H1 (cell line): ENCODE measurements around the gene SERHL2. TPM values are rescaled to one million over a fixed set of nuclear protein-coding genes. Genes with fewer than 3 reads are reported as not detected.
"Not testable (repeated sequence)": the region's sequence is repeated elsewhere in the genome, so short reads cannot be mapped to it uniquely, and the experiment has no call there.

Source experiments
- CTCF ChIA-PET: fragments of 300-600 bp; sonication (Branson Sonifier 250); formaldehyde crosslinking; loops from one replicate; lab custom pipeline; 2021; ENCODE audit not compliant: partially characterized antibody; lab: Charles Lee
- POLR2A ChIA-PET: fragments of 300-600 bp; sonication (Branson Sonifier 250); formaldehyde crosslinking; loops from one replicate; lab custom pipeline; 2021; ENCODE audit warnings: inconsistent platforms; ENCODE audit not compliant: partially characterized antibody; lab: Charles Lee
- DNase-seq, 2 experiments: peaks; one replicate each; pipeline versions ENCODE4 v3.0.0 to v3.0.0-alpha.2; 2010 to 2022; ENCODE audit warnings: low spot score in 2 of 2, low read depth in 1 of 2, mixed read lengths in 1 of 2
- FAIRE-seq: peaks from 2 replicates; lab custom pipeline; 2011; peaks lifted over from hg19 to GRCh38; lab: Jason Lieb, UNC
- H2AFZ ChIP-seq: 2 replicates; pipeline ENCODE4 v1.8.1; 2012; ENCODE audit warnings: low read length, inconsistent platforms
- H2AK5ac ChIP-seq: 2 replicates; pipeline ENCODE4 v1.6.1; 2013; ENCODE audit warnings: low read depth, low read length
- H2BK120ac ChIP-seq: replicated peaks from 2 replicates; pipeline ENCODE3; 2013; ENCODE audit warnings: low read depth, low read length, inconsistent platforms
- H2BK12ac ChIP-seq: 2 replicates; pipeline ENCODE4 v1.6.1; 2013; ENCODE audit warnings: low read depth, low read length
- H2BK15ac ChIP-seq: 2 replicates; pipeline ENCODE4 v1.6.1; 2013; ENCODE audit warnings: low read length
- H2BK20ac ChIP-seq: 2 replicates; pipeline ENCODE4 v1.6.1; 2013; ENCODE audit warnings: low read length
- H2BK5ac ChIP-seq: 2 replicates; pipeline ENCODE4 v1.6.1; 2013; ENCODE audit warnings: low read depth, low read length
- H3K14ac ChIP-seq: 2 replicates; pipeline ENCODE4 v1.6.1; 2013; ENCODE audit warnings: inconsistent platforms; ENCODE audit not compliant: insufficient read length
- H3K18ac ChIP-seq: 2 replicates; pipeline ENCODE4 v1.6.1; 2013; ENCODE audit warnings: low read length; ENCODE audit errors: extremely low read depth
- H3K23ac ChIP-seq: 2 replicates; pipeline ENCODE4 v1.6.1; 2013; ENCODE audit warnings: inconsistent platforms; ENCODE audit not compliant: insufficient read length
- H3K23me2 ChIP-seq: 2 replicates; pipeline ENCODE4 v1.6.1; 2013; ENCODE audit warnings: low read depth, low read length
- H3K27ac ChIP-seq: 2 replicates; pipeline ENCODE4 v1.6.1; 2011; ENCODE audit warnings: low read depth, low read length, inconsistent platforms
- H3K27me3 ChIP-seq, 4 experiments: replicated peaks in 1 of 4; 1 replicate in 1 of 4; 2 replicates in 3 of 4; pipeline versions ENCODE4 v1.6.1 to v1.8.1; 2011 to 2013; ENCODE audit warnings: low read length in 3 of 4, mild to moderate bottlenecking in 3 of 4, inconsistent platforms in 2 of 4, mixed read lengths in 2 of 4, moderate library complexity in 1 of 4; ENCODE audit not compliant: control insufficient read depth in 3 of 4, insufficient read depth in 3 of 4; ENCODE audit errors: extremely low read depth in 1 of 4
- H3K36me3 ChIP-seq, 4 experiments: 2 replicates each; pipeline versions ENCODE4 v1.6.1 to v1.8.1; 2011 to 2013; ENCODE audit warnings: mild to moderate bottlenecking in 4 of 4, low read length in 3 of 4, moderate library complexity in 2 of 4, control low read depth in 1 of 4, inconsistent platforms in 1 of 4; ENCODE audit not compliant: insufficient read depth in 4 of 4, control insufficient read depth in 2 of 4
- H3K4ac ChIP-seq: replicated peaks from 2 replicates; pipeline ENCODE3; 2013; ENCODE audit warnings: low read length, low read depth, mixed read lengths, inconsistent platforms; ENCODE audit not compliant: insufficient read length
- H3K4me1 ChIP-seq, 4 experiments: replicated peaks in 1 of 4; 1 replicate in 1 of 4; 2 replicates in 3 of 4; pipeline versions ENCODE4 v1.6.1 to v1.8.1; 2011 to 2013; ENCODE audit warnings: low read length in 3 of 4, inconsistent platforms in 2 of 4, mixed read lengths in 1 of 4; ENCODE audit not compliant: insufficient read depth in 4 of 4, control insufficient read depth in 3 of 4
- H3K4me2 ChIP-seq, 2 experiments: 2 replicates each; pipeline versions ENCODE4 v1.6.1 to v1.8.1; 2011 to 2013; ENCODE audit warnings: low read depth in 2 of 2, low read length in 2 of 2, control low read depth in 1 of 2, inconsistent platforms in 1 of 2, mild to moderate bottlenecking in 1 of 2; ENCODE audit not compliant: insufficient read depth in 1 of 2
- H3K4me3 ChIP-seq, 4 experiments: fragments of 200-600, 300-600 bp in 1 of 4; sonication (generic), shearing (Covaris generic), sonication (Bioruptor Twin) in 1 of 4; 2 replicates each; pipeline versions ENCODE4 v1.5.1 to v1.8.1; 2011 to 2016; ENCODE audit warnings: low read length in 4 of 4, low read depth in 3 of 4, control low read depth in 2 of 4, inconsistent platforms in 2 of 4, mild to moderate bottlenecking in 2 of 4, mixed read lengths in 1 of 4, moderate library complexity in 1 of 4; ENCODE audit not compliant: insufficient read depth in 2 of 4; ENCODE audit errors: extremely low read depth in 1 of 4
- H3K56ac ChIP-seq: replicated peaks from 2 replicates; pipeline ENCODE3; 2013; ENCODE audit warnings: low read depth, mild to moderate bottlenecking, mixed read lengths, low read length, inconsistent platforms; ENCODE audit not compliant: insufficient read length
- H3K79me1 ChIP-seq: 2 replicates; pipeline ENCODE4 v1.6.1; 2013; ENCODE audit warnings: low read depth, low read length, control low read depth
- H3K79me2 ChIP-seq, 2 experiments: 2 replicates each; pipeline versions ENCODE4 v1.6.1 to v1.8.1; 2012 to 2013; ENCODE audit warnings: low read length in 2 of 2, mild to moderate bottlenecking in 2 of 2, inconsistent platforms in 1 of 2; ENCODE audit not compliant: insufficient read depth in 2 of 2, control insufficient read depth in 1 of 2
- H3K9ac ChIP-seq, 4 experiments: replicated peaks in 1 of 4; 1 replicate in 1 of 4; 2 replicates in 3 of 4; pipeline versions ENCODE4 v1.6.1 to v1.8.1; 2011 to 2013; ENCODE audit warnings: low read depth in 3 of 4, low read length in 3 of 4, control low read depth in 2 of 4, mild to moderate bottlenecking in 2 of 4, moderate library complexity in 2 of 4, inconsistent platforms in 1 of 4; ENCODE audit errors: extremely low read depth in 1 of 4
- H3K9me3 ChIP-seq, 2 experiments: 2 replicates each; pipeline versions ENCODE4 v1.6.1 to v1.8.1; 2012 to 2013; ENCODE audit warnings: mild to moderate bottlenecking in 2 of 2, moderate library complexity in 2 of 2, control low read depth in 1 of 2, inconsistent platforms in 1 of 2, low read depth in 1 of 2, low read length in 1 of 2, mixed read lengths in 1 of 2; ENCODE audit not compliant: insufficient read depth in 2 of 2
- H4K20me1 ChIP-seq, 2 experiments: replicated peaks in 1 of 2; 2 replicates each; pipeline versions ENCODE3 to v1.8.1; 2011 to 2013; ENCODE audit warnings: inconsistent platforms in 2 of 2, low read length in 2 of 2, mild to moderate bottlenecking in 1 of 2; ENCODE audit not compliant: insufficient read depth in 2 of 2, control insufficient read depth in 1 of 2
- H4K5ac ChIP-seq: 2 replicates; pipeline ENCODE4 v1.6.1; 2013; ENCODE audit warnings: low read length, low read depth, mixed read lengths, inconsistent platforms; ENCODE audit not compliant: insufficient read length
- H4K8ac ChIP-seq: 2 replicates; pipeline ENCODE4 v1.8.0; 2013; ENCODE audit warnings: mild to moderate bottlenecking, moderate library complexity, low read length, inconsistent platforms; ENCODE audit not compliant: insufficient read depth; ENCODE audit errors: extremely low read depth
- H4K91ac ChIP-seq: replicated peaks from 2 replicates; pipeline ENCODE3; 2013; ENCODE audit warnings: low read length, mixed read lengths, inconsistent platforms; ENCODE audit not compliant: insufficient read length
- ATF3 ChIP-seq: IDR thresholded peaks from 2 replicates; pipeline ENCODE4 v1.6.1; 2011; ENCODE audit warnings: low read depth, mild to moderate bottlenecking, low read length; ENCODE audit not compliant: insufficient read depth
- CHD2 ChIP-seq: IDR thresholded peaks from 2 replicates; pipeline ENCODE4 v1.6.1; 2012; ENCODE audit warnings: low read length, improper control_type of control experiment
- SP4 ChIP-seq: IDR thresholded peaks from 2 replicates; pipeline ENCODE4 v1.6.1; 2012; ENCODE audit warnings: low read length, inconsistent platforms
- WGBS, 2 experiments: shearing (Covaris generic) in 1 of 2; methylation state at CpG; one replicate each; pipeline versions ENCODE4 v1.1.6 to v1.1.7; 2013 to 2015; ENCODE audit warnings: low lambda C conversion rate in 2 of 2, mixed read lengths in 2 of 2, inconsistent platforms in 1 of 2, low coverage in 1 of 2, missing lambda C conversion rate in 1 of 2; ENCODE audit not compliant: insufficient replicate concordance in 2 of 2, insufficient coverage in 1 of 2, insufficient read length in 1 of 2; ENCODE audit errors: extremely low coverage in 1 of 2, missing lambda C conversion rate in 1 of 2; 5-methylcytosine and 5-hydroxymethylcytosine counted together
- polyA plus RNA-seq, 7 experiments: library from polyadenylated mRNA; depleted of rRNA in 3 of 7; stranded (reverse) in 5 of 7; unstranded in 2 of 7; fragments of >200 nt in 5 of 7; fragments of 200-250 nt in 2 of 7; gene quantifications; 1 replicate in 5 of 7; 2 replicates in 1 of 7; 4 replicates in 1 of 7; pipeline versions ENCODE4 v1.2.1 to v1.2.3, GENCODE V29; 2011 to 2013; ENCODE audit warnings: missing spikeins in 2 of 7, mixed read lengths in 2 of 7
- total RNA-seq: library from RNA; stranded (reverse); fragmentation: NEBNext Ultra II Directional; extraction: Animal tissue kit (Norgen Biotek cat#: 25700); gene quantifications from 2 replicates; pipeline ENCODE4 v1.2.1, GENCODE V29; 2021

SERHL2 gene
- total and polyA plus RNA-seq, 2 of the 8 experiments (the other 6 are each of a cell fraction or from before 2014, with no cell fraction given), result 0.91 TPM; not detected in 1

DNA sequence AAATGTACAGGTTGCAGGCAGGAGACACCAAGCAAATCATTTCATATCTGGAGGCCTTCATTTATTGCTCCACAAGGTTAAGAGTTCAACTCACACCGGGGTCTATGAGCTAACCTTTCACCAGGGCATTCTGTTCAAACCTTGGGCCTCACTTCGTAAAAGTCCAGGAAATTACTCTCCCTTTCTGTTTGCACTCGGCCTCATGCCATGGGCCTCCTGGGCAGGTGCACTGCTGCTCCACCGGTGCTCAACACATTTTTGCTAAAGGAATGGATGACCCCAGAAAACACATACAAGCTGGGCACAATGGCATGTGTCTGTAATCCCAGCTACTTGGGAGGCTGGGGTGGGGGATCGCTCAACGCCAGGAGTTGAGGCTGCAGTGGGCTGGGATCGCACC is 17.6 kb upstream of the SERHL2 start (continued):
- TF ChIP-seq ATF3, result no peak
- no peak for TF ChIP-seq SP4
- TF ChIP-seq CHD2, result no peak

DNA sequence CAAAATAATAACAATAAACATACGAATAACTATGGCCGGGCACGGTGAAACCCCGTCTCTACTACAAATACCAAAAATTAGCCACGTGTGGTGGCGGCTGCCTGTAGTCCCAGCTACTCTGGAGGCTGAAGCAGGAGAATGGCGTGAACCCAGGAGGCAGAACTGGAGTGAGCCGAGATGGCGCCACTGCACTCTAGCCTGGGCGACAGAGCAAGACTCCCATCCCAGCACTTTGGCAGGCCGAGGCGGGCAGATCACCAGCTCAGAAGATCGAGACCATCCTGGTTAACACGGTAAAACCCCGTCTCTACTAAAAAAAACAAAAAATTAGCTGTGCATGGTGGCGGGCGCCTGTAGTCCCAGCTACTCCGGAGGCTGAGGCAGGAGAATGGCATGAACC is 17.1 kb upstream of the SERHL2 start:
- not testable (repeated sequence) for H3K23me2 ChIP-seq, H3K14ac ChIP-seq, H2BK120ac ChIP-seq, H3K9me3 ChIP-seq, H3K23ac ChIP-seq, H4K5ac ChIP-seq, H2AK5ac ChIP-seq, DNase-seq, H3K18ac ChIP-seq, H3K4ac ChIP-seq, H2BK5ac ChIP-seq, H3K4me1 ChIP-seq, H3K4me3 ChIP-seq, H3K9ac ChIP-seq, H3K27ac ChIP-seq, H2AFZ ChIP-seq, H3K79me2 ChIP-seq, H4K91ac ChIP-seq, H2BK20ac ChIP-seq, H3K27me3 ChIP-seq, H2BK15ac ChIP-seq, H2BK12ac ChIP-seq, H4K20me1 ChIP-seq, H4K8ac ChIP-seq, FAIRE-seq, H3K36me3 ChIP-seq, H3K79me1 ChIP-seq, H3K4me2 ChIP-seq, H3K56ac ChIP-seq
- POLR2A ChIA-PET, result interaction anchor here (0.6 to 0.7 kb wide), 2 partner anchors 113 to 220 kb away, joined by 3 read pairs; no protein-coding TSS in a partner anchor
- CTCF ChIA-PET, result interaction anchor here (1.0 to 3.0 kb wide), 4 partner anchors 10 to 25 kb away, joined by 3 to 8 read pairs (median 6); no protein-coding TSS in a partner anchor
- 93% methylated on average over 18 of the region's 18 CpGs; no CpG with 5 or more reads in 1 of the 2 experiments for WGBS, 2 experiments
